Dedifferentiated amniotic fluid mesenchymal stem cell (primary cell): Measurements from ENCODE around the gene SLC17A7.
"Not testable (repeated sequence)": the region's sequence is repeated elsewhere in the genome, so short reads cannot be mapped to it uniquely, and the experiment has no call there.

Source experiments
- DNase-seq: peaks from one replicate; pipeline ENCODE4 v3.0.0-alpha.2; 2016; ENCODE audit errors: extremely low spot score

The SLC17A7 gene

GRCh38 chr19:49441210-49441959, at the start of gene SLC17A7:
Gene SLC17A7 (minus strand): TSS chr19:49441527. CDS start chr19:49441379, 148 bp downstream.
- DNase-seq = no peak

GRCh38 chr19:49490287-49491029, 49.1 kb upstream of the SLC17A7 start:
- DNase-seq = no peak

- DNase-seq = no peak
Observed at GRCh38 chr19:49489601-49490167, 48.4 kb upstream of the SLC17A7 start.

- no peak for DNase-seq
Observed at GRCh38 chr19:49488863-49489537, 47.7 kb upstream of the SLC17A7 start.

- DNase-seq = no peak
Observed at GRCh38 chr19:49488046-49488862, 46.9 kb upstream of the SLC17A7 start.

- peak; percentile 98 for DNase-seq
Observed at GRCh38 chr19:49487277-49488045, 46.1 kb upstream of the SLC17A7 start, which contains the start of gene RPL13A. Gene RPL13A (plus strand): TSS chr19:49487608. CDS start chr19:49487630, 22 bp downstream.

GRCh38 chr19:49486710-49487276, 45.5 kb upstream of the SLC17A7 start:
- DNase-seq = no peak

- no peak for DNase-seq
Observed at GRCh38 chr19:49486232-49486631, 44.9 kb upstream of the SLC17A7 start.

GRCh38 chr19:49481020-49481683, 39.8 kb upstream of the SLC17A7 start:
- no peak for DNase-seq

- no peak for DNase-seq
Observed at GRCh38 chr19:49479975-49480628, 38.8 kb upstream of the SLC17A7 start.

GRCh38 chr19:49475995-49476880, 34.9 kb upstream of the SLC17A7 start:
- DNase-seq = no peak

- no peak for DNase-seq
Observed at GRCh38 chr19:49475191-49475917, 34.0 kb upstream of the SLC17A7 start.

- DNase-seq = no peak
Observed at GRCh38 chr19:49474542-49474924, 33.2 kb upstream of the SLC17A7 start.

GRCh38 chr19:49473868-49474541, 32.7 kb upstream of the SLC17A7 start, which contains the start of gene FLT3LG:
Gene FLT3LG (plus strand): TSS chr19:49474215. CDS start chr19:49474640, 425 bp downstream.
- peak; percentile 82 for DNase-seq

- DNase-seq = not testable (repeated sequence)
Observed at GRCh38 chr19:49473501-49473867, 32.2 kb upstream of the SLC17A7 start.

GRCh38 chr19:49472936-49473335, 31.6 kb upstream of the SLC17A7 start:
- DNase-seq = no peak

GRCh38 chr19:49470615-49470978, 29.3 kb upstream of the SLC17A7 start:
- DNase-seq = no peak
